HG02588 (cell line): Measurements from ENCODE around the gene ITGBL1.

Experiments used
- ATAC-seq: cut with Tn5 transposase; IDR thresholded peaks from one replicate; pipeline ENCODE4 v1.9.1; 2021; ENCODE audit warnings: mild to moderate bottlenecking, moderate library complexity; ENCODE audit not compliant: unreplicated experiment

ITGBL1 gene

DNA sequence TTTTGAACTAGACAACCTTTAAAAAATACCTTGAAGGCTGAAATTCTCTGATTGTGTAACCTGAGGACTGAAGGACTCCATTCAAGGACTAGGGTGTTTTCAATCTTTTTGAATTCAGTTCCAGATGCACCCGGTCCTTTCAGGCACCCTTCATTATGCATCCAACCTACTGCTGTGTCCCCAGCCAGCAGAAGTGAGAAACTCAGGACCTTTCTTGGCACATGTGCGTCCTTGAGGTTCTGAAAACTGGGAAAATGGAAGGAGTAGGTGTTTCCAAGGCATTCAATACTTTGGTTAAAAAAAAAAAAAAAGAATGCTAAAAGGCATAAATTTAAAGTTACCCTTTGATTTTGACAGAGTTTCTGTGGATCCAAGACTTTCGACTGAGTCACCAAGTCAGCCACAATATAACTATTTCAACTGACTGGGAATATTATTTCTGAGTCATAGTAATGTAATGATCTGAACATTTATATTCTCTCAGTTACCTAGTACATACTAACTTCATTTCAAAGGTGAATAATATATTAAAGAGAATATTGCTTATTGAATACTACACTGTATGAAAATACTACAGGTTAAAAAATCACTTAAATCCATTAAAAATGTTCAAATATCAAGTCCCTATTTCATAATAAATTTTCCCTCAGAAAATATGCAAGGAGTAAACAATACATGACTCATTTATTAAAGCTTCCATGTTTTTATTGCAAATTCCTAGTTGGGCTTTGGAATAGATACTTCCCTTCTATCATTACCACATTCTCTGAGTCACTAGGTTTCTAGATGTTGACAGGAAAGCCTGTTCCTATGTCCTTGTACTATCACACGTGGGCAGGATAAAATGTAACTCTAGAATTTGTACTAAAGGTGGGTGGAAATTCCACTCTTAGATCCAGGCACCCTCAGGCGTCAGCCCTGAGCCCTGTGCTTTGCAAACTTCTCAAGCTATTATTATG lies 2.4 kb upstream of the ITGBL1 start:
- ATAC-seq = no peak

DNA sequence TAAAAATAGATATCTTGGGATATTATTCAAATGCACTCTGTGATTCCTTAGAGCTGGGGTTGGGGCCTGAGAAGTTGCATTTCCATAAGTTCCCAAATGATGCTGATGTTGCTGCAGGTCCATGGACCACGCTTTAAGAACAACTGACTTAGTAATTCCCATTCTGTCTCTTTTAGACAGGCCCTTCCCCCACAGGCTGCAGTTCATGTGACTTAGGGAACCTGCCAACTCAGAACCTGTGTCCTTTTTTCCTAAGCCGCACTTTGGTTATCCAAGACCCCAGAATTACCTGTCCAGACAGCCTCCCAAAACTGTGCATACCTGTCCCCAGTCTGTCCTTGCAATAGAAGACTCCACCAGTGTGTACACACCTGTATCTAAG lies 1.7 kb upstream of the ITGBL1 start:
- ATAC-seq = no peak

DNA sequence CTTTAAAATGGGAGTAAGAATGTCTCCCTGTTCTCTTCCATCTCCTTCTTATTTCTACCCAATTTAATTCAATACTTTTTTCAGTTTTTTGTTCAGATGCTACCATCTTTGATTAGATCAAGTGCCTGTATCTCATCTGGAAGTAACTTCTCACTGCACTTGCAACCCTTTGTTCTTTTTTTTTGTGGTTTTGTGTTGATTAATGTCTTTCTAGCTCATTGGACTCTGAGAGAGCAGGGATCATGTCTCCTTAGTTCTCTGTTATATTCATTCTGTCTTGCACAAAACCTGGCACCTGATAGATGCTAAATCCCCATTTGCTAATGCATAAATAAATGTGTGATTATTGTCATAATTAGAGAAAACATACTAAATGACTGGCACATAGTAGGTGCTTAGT lies 834 bp upstream of the ITGBL1 start:
- ATAC-seq = no peak

DNA sequence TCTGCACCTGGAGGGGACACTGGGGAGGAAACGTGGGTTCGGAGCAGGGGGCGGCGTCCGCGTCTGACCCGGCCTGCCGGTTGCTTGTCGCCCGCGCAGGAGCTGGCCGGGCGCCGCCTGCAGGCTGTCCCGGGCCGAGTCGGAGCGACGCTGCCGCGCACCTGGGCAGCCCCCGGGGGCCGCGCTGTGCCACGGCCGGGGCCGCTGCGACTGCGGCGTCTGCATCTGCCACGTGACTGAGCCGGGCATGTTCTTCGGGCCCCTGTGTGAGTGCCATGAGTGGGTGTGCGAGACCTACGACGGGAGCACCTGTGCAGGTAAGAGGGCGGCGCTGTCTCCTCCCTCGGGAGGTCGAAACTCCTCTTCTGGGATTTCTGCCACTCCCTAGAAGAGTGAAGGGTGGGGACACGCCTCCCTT lies 1.3 kb downstream of the ITGBL1 start:
- ATAC-seq = peak; percentile 40

DNA sequence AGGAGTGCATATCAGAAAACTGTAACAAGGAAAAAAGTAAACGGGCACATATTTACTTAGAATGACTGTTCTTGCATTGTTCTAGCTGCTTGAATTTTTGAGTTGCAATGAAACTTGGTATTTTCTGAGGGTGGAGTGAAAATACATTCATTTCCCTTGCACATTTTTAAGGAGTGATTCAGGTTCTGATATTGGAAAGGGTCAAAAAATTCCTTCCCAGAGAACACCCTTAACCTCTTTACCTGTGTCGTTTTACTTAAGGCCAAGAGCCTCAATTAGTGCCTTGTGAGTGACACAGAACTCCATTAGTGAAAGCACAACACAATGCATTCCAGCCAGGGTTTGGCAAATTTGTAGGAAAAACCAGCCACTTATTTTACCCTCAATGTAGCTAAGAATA lies 2.3 kb downstream of the ITGBL1 start:
- ATAC-seq = no peak

DNA sequence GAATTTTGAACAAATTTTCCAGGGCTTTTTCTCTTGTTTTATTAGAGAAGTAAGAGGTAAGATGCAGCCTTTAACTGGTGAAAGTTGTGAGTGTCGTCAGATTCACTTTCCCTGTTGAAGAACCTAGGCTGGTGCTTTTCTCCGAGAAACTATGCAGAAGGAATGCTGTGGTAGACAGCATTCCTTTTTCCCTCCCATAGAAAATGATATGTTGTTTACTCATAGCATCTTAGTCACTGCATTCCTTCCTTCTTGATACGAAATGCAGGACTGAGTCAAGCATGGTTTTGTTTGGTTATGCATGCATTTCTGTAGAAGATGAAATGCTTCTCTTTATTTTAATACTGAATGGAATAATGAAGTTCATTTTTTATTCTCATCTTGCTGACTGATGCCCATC lies 3.4 kb downstream of the ITGBL1 start:
- ATAC-seq = no peak

DNA sequence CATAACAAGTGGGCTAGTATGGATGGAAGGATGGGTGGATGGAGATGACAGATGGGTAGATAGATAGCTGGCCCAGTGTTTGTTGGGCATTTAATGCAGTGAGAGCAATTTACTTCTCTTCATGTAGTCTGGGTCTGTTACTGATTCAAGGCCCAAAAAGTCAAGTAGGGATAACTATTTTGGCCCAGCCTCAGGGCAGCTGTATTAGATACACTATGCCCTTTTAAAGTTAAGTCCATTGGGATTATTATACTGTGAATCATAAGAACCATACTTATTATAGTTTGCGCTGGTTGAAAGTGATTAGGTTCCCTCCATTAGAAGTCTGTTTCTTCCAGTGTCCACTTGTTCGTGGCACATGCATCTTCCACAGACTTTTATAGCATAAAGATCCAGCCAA lies 4.7 kb downstream of the ITGBL1 start:
- ATAC-seq = no peak

DNA sequence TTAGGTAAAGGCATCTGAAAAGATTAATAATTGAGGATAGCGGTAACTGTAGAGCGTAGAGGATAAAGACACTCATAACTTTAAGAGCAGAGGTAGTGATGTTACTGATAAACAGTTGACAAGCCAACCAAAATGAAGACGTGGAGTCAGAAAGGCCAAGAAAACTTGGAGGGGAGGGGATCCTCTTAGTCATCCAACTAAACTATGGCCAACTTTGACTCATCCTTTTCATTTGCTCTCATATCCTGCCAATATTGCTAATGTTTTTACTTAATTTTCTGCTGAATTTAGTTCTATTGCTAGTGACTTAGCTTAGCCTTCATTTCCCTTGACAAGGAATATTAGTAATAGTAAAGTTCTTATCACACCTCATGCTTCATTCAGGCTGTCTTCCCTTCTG lies 13.4 kb downstream of the ITGBL1 start:
- no peak for ATAC-seq

DNA sequence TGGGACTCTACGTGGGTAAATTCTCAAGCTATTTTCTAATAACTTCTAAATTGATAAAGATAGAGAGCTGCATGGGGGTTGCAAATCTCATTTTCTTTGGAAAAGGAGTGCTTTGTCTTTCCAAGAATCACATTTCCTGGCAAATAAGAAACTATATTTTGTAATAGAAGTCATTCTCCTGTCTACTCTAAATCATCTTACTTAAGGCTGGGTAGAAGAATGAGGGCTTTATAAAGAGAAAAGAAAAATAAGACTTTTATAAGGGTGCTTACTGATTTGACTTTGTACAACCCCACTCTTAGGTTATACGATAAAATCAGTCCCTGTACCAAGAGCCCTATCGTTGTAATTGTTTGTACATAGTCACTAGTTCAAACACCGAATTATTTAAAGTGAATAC lies 14.9 kb downstream of the ITGBL1 start:
- ATAC-seq = no peak

DNA sequence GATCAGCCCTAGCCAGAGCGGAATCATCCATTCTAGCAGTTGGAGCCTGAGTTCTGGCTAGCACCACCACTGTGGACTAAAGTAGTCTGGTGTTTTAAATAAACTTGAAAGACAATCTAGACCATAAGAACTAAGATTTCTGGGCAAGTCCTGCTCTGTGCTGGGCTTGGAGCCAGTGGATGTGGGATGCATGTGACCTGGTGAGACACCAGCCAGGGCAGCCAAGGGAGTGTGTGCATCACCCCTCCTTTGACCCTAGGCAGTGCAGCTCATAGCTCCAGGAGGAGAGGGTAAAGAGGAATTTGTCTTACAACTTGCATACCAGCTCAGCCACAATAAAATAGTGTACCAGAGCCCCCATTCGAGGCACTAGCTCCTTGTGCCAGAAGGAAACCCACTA lies 21.0 kb downstream of the ITGBL1 start:
- no peak for ATAC-seq

DNA sequence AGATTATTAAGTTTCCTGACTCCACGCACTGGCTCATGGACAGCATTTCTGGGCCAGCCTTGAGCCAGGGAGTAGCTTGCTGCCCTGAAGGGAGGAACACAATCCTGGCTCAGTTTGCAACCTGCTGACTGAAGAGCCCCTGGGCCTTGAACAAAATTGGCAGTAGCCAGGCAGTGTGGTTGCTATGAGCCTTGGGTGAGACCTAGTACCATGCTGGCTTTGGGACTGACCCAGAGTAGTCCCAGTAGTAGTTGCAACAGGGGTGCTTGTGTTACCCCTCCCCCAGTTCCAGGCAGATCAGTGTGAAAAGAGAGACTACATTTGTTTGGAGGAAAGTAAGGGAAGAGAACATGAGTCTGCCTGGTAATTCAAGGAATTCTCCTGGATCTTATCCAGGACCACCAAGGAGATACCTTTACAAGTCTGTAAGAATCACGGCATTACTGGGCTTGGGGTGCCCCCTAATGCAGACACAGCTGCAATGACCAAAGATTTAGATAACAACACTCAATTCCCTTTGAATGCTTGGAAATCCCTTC lies 22.0 kb downstream of the ITGBL1 start:
- no peak for ATAC-seq

DNA sequence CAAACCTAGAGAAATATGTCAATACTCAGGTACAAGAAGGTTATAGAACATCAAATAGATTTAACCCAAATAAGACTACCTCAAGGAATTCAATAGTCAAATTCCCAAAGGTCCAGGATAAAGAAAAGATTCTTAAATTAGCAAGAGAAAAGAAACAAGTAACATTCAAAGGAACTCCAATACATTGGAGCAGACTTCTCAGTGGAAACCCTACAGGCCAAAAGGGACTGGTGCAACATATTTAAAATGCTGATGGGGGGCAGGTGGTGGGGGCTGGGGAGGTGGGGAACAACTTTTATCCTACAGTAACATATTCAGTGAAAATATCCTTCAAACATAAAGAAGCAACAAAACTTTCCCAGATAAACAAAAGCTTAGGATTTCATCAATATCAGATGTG lies 23.1 kb downstream of the ITGBL1 start:
- no peak for ATAC-seq

DNA sequence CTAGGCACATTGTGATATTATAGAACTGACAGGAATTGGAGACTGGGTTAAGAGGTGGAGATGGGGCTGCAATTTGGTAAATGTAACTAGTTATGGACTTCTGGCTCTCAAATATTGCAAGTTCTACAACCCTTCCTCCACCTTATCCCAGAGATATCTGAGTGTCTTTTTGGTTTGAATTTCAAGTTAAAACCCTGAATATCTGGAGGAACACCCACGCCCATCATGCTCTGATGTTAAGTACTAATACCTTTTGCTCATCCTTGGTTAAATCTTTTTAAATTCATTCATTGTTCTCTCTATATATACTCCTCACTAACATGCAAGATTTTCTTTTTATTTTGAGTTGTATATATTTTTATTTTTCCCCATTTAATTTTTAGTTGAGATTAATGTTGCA lies 28.9 kb downstream of the ITGBL1 start:
- ATAC-seq = no peak

DNA sequence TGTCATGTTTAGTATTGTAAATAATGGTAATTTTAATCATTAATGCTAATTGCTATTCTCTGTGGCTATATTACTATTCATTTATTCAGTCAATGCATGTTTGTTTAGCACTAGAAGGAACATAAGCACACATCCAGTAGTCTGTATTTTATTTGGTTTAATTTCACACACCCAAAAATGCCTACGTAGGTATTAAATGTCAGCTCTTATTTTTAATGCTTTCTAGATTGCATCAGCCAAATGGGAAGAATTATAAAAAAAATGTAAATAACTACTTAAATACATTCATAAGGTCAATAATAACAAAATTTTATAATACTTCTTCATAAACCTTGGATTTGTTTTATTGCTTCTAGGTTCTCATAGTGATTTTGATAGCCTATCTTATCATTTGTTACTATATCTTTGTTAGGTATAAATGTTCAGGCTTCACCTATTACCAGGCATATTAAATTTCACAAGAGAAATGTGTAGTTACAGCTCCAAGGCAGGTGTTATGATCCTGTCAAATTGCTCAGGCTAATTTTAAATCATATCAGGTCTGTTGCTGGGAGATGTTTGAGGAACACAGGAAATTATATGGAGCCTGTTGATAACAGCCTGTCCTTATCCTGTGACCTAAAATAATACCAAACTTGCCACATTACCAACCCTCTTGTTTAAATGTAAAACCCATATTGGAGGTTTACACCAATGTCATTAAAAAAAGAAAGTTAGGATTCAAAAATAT lies 34.4 kb downstream of the ITGBL1 start:
- no peak for ATAC-seq

DNA sequence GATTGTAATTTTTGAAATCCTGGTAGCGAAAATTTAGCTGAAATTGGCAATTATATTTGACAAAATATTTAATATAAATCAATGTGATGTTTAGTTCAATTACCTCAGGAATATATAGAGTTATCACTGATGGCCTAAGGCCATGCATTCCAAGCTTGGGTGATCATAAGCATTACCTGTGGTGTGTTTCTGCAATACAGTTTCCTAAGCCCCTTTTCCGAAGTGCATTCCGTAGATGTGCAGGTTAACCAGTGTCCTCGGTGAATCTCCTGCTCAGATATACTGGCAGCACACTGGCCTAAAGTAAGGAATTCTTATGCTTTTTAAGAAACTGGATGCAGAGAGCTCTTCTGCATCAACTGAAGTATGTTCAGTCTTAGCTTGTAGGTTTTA lies 35.0 kb downstream of the ITGBL1 start:
- ATAC-seq = no peak

DNA sequence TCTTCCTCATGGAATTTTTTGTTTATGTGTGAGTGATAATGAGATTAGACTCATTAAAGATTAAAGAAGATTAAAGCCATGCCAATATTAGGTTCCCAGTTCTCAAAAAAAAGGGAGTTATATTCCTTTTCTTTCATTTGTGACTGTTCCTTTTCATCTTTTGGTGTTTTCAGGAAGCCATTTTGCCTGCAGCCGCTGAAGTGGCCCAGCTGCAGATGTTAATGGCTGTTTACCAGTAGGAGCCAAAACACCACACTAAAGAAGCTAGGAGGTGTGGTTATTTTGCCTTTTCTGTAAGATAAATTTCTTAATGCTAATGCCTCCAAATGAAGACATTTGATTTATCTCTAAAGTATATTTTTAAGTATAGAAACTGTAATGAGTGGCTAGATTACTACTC lies 36.3 kb downstream of the ITGBL1 start:
- no peak for ATAC-seq

DNA sequence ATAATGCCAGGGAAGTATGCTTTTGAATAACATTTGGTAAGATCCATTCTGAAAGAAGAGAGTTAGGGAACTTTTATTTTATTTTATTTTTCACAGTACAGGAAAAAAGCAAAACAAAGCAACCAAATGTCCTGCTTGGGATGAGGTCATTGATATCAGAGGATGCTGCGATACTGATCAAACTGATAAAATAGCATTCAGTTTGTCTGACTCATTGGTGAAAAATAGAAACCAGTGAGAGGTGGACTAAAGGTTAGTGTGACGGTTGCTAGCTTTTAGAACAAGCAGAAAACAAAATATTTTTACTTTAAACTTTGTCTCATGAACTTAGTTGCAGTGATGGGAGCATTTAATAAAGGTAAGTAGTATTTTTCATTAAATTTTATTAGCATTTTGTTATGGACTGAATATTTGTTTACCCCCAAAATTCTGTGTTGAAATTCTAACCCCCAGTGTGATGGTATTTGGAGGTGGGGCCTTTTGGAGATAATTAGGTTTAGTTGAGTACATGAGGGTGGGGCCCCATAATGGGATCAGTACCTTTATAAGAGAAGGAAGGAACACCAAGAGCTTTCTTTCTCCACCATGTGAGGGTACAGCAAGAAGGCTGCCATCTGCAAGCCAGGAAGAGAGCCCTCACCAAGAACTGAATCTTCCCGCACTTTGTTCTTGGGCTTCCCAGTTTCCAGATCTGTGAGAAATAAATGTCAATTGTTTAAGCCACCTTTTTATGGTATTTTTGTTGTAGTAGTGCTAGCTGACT lies 37.3 kb downstream of the ITGBL1 start:
- ATAC-seq = no peak

DNA sequence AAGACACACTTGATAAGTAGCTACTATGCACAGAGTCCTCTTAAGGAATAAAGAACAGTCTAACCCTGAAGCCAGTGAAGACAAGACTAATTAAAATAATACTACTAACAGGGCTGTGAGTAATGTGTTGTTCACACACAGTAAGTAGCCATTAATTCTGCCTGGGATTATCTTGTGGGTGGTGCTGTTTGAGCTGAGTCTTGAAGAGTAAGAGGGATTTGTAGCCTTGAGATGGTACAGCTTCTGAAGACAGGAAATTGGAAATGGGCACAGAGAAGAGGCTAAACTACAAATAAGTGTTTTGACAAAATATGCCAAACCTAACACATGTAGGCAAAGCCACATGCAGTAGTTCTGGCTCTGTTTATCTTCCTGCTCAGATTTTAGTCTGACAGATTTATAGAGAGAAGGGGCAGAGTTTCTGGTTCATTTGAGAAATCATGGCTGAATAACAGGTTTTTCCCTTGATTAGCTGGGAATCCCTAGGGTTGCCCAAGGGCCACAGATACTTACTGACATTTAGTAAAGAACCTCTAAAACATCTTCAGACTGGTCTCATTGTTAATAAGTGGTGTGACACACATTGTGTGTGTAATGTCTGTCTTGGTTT lies 38.0 kb downstream of the ITGBL1 start:
- no peak for ATAC-seq

DNA sequence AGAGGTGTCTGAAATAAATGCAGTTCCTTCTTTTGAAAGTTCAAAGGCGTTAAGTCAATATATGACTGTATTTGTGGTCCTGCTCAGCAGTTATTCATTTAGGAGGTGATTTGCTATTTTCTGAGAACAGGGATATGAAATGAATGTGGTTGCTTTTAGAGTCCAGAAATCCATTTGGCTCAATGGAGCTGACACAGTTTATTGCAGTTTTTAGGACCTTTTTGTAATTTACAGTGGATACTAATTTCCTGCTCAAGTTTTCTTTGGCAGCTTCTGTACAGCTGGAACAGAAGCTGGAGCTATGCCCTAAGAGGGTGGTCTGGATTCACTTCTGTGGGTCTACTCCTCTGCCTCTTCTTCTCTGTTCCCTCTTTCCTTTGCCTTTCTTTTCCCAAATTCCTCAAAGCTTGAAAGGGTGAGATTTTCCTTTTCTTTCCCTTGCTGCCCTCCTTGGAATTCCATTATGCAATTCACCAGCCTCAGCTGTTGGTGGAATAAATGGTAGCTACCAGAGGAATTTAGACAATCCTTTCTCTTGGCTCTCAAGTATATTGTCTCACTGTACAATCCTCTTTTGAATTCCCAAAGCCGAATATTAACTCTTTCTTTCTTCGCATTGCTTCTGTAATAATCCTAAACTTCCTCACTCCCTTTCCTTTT lies 39.9 kb downstream of the ITGBL1 start:
- ATAC-seq = no peak

DNA sequence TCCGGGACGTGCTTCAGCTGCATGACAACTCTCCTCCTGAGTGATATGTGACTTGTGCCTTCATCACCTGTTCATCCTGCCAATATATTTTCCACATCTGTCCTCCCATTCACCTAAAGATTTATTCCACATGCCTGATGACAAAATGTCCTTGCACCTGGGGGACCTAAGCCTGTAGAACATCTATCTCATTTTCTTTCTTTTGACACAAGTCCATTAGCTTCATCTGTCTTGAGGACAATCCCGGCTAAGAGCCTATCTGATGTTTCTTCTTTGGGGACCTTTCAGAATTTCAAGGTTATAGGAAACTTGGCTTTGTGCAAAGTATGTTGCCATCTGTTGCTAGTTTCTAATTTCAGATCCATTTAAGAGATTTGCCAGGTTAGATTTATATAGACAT lies 41.1 kb downstream of the ITGBL1 start:
- no peak for ATAC-seq
